ENCODE data around the gene THAP8.
"Not testable (repeated sequence)": the region's sequence is repeated elsewhere in the genome, so short reads cannot be mapped to it uniquely, and the experiment has no call there.

The THAP8 gene

DNA sequence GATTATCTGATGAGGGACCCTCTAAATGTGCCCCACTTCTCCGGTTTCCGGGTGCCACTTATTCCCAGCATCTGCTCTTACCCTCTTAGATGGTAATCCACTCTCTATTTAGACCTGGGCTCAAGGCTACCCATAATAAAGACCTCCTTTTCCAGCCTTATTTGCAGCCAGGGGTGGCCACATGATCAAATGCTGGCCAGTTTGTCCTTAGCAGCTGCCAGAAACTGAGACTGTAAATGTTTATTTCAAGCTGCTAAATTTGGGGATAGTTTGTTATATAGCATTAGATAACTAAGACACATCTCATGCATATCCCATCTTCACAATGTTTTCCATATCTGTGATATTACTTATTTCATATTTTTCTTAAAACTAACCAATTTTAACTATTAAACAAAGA lies 10.1 kb downstream of the THAP8 start:
- Histone ChIP-seq H3K9me3 (ENCODE audit: insufficient read depth, low read depth, low read length) (no peaks in the 10 kb centered on the region), H3K36me3 (ENCODE audit: insufficient read depth, low read depth, low read length) (peaks cover 3% of the 10 kb centered on the region; the same call in 1 of the 2 replicates), H3K9ac (ENCODE audit: low read depth, low read length) (no peak overlapping the region), H3K27me3 (ENCODE audit: insufficient read depth, low read length) (no peaks in the 10 kb centered on the region), H3K4me3 (ENCODE audit: low read length) (no peak overlapping the region), H3K4me1 (ENCODE audit: insufficient read depth, low read length) (peaks cover 2% of the 10 kb centered on the region; the same call in 1 of the 2 replicates), H3K27ac (ENCODE audit: low read length) (no peak overlapping the region)

GRCh38 chr19:36041831-36042230 lies 12.3 kb downstream of the THAP8 start:
- Histone ChIP-seq H3K4me3 (ENCODE audit: low read length) (no peak overlapping the region), H3K4me1 (ENCODE audit: insufficient read depth, low read length) (peaks cover 2% of the 10 kb centered on the region; the same call in 1 of the 2 replicates), H3K27me3 (ENCODE audit: insufficient read depth, low read length) (no peaks in the 10 kb centered on the region), H3K9ac (ENCODE audit: low read depth, low read length) (no peak overlapping the region), H3K27ac (ENCODE audit: low read length) (no peak overlapping the region), H3K9me3 (ENCODE audit: insufficient read depth, low read depth, low read length) (no peaks in the 10 kb centered on the region), H3K36me3 (ENCODE audit: insufficient read depth, low read depth, low read length) (peaks cover 3% of the 10 kb centered on the region; the same call in 1 of the 2 replicates)

- H3K4me3 ChIP-seq (ENCODE audit: low read length); H3K27me3 ChIP-seq (ENCODE audit: insufficient read depth, low read length); H3K9ac ChIP-seq (ENCODE audit: low read depth, low read length); H3K27ac ChIP-seq (ENCODE audit: low read length); H3K9me3 ChIP-seq (ENCODE audit: insufficient read depth, low read depth, low read length); H3K36me3 ChIP-seq (ENCODE audit: insufficient read depth, low read depth, low read length); H3K4me1 ChIP-seq (ENCODE audit: insufficient read depth, low read length): not testable (repeated sequence)
These were observed 13.0 kb downstream of the THAP8 start for GRCh38 chr19:36041092-36041491.

DNA sequence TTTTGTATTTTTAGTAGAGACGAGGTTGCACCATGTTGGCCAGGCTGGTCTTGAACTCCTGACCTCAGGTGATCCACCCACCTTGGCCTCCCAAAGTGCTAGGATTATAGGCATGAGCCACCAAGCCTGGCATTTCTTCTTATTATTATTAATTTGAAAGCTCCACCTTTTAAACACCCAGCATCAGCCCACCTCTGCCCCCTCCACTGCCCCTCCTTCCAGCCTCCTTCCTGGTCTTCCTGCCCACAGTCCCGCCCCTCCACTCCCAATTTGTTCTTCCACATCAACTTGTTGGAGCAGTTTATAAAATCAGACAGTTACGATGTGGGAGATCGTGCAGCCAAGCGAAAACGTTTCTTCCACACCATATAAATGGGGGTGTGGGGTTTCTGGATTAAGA lies 13.6 kb downstream of the THAP8 start:
- Histone ChIP-seq H3K4me3 (ENCODE audit: low read length) (no peak overlapping the region), H3K9ac (ENCODE audit: low read depth, low read length) (no peak overlapping the region), H3K4me1 (ENCODE audit: insufficient read depth, low read length) (peaks cover 2% of the 10 kb centered on the region; the same call in 1 of the 2 replicates), H3K27ac (ENCODE audit: low read length) (no peak overlapping the region), H3K9me3 (ENCODE audit: insufficient read depth, low read depth, low read length) (no peaks in the 10 kb centered on the region), H3K36me3 (ENCODE audit: insufficient read depth, low read depth, low read length) (peaks cover 3% of the 10 kb centered on the region; the same call in 1 of the 2 replicates), H3K27me3 (ENCODE audit: insufficient read depth, low read length) (no peaks in the 10 kb centered on the region)

DNA sequence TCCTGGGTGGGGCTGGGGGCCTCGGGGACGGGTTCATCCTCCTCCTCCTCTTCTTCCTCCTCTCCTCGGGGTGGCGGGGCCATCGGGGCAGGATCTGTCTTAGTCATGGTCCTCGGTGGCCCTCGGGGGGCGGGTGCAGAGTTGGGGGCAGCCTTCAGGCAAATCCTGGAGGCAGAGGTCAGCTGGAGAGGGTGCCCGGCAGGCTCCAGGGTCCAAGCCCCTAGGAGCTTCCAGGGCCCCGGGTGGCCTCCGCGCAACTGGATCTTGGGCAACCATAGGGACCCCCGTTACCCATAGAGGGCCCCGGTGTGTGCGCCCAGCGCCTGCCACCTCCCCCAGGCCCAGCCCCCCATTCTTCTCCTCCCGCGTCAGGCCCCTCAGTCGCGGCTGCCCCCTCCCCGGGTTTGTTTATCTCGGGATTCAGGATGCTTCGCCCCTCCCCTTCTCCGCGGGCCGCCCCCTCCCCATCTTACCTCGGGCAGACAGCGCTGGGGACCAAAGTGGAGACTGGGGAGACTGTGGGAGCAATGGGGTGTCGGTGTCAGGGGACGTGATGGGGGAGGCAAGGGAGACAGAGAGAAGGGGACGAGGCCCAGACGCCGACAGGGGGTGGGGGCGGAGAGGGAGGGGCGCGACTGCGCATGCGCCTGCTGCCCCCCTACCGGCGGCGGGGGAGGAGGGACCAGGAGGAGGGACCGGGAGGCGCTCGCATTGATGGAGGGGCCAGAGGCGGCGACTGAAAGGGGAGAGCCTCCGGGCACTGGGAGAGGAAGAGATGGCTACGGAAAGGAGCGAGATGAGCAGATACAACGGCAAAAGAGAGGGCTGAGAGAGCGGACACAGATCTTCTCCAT lies 21.6 kb downstream of the THAP8 start, which contains the start of gene CLIP3:
Gene CLIP3, minus strand, starts transcription at position 623 of the 854 bp plus-strand sequence. Its CDS starts 516 bp downstream, at position 107.
- Histone ChIP-seq H3K36me3 (ENCODE audit: insufficient read depth, low read depth, low read length) (0 out of 2 replicates have a peak, but pooled peaks cover under 1% of the 10 kb centered on the region), H3K4me3 (ENCODE audit: low read length) (peak within 1 kb of the TSS; percentile 84), H3K27me3 (ENCODE audit: insufficient read depth, low read length) (peaks cover 5% of the 10 kb centered on the region; the same call in 1 of the 2 replicates), H3K4me1 (ENCODE audit: insufficient read depth, low read length) (no peaks in the 10 kb centered on the region), H3K9ac (ENCODE audit: low read depth, low read length) (peak within 1 kb of the TSS; percentile 69; the same call in 1 of the 2 replicates), H3K27ac (ENCODE audit: low read length) (no peak within 1 kb of the TSS), H3K9me3 (ENCODE audit: insufficient read depth, low read depth, low read length) (no peaks in the 10 kb centered on the region)

GRCh38 chr19:36031308-36031707 lies 22.8 kb downstream of the THAP8 start:
- H3K4me3 ChIP-seq (ENCODE audit: low read length): no peak overlapping the region

DNA sequence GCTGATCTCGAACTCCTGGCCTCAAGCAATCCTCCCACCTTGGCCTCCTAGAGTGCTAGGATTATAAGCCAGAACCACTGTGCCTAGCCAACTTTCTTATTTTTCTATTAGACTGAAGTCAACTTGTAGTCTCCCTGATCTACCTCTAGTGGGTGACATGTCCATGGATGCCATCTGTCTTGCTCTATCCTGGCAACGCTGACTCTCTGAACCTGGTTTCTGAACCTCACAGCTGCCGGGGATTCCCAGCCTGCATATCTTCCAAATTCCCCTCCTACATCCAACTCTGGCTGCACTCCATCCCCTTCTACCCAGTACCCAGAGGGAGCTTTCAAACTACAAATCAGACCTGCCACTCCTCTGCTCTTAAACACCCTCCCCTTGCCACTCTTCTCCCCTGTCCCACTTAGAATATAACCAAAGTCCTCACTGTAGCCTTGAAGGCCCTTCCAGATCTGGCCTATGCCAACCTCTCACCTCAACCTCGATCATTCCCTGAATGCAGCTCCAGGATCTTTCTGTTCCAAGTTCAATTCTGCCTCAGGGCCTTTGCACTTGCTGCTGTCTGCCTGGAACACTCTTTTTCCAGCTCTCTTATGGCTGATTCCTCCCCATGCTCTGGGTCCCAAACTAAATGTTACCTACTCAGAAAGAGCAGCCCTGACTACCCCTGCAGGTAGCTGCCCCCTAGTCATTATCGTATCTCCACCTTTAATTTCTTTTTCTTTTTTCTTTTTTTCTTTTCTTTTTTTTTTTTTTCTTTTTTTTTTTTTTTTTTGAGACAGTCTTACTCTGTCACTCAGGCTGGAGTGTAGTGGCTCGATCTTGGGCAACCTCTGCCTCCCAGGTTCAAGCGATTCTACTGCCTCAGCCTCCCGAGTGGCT lies 23.6 kb downstream of the THAP8 start:
- Histone ChIP-seq H3K27me3 (ENCODE audit: insufficient read depth, low read length) (peaks cover 5% of the 10 kb centered on the region; the same call in 1 of the 2 replicates), H3K9ac (ENCODE audit: low read depth, low read length) (no peak overlapping the region), H3K4me3 (ENCODE audit: low read length) (no peak overlapping the region), H3K36me3 (ENCODE audit: insufficient read depth, low read depth, low read length) (0 out of 2 replicates have a peak, but pooled peaks cover 4% of the 10 kb centered on the region), H3K27ac (ENCODE audit: low read length) (no peak overlapping the region), H3K9me3 (ENCODE audit: insufficient read depth, low read depth, low read length) (no peaks in the 10 kb centered on the region), H3K4me1 (ENCODE audit: insufficient read depth, low read length) (no peaks in the 10 kb centered on the region)

More at GRCh38 chr19:36031308-36031707, 22.8 kb downstream of the THAP8 start:
- no peak overlapping the region for H3K9ac ChIP-seq (ENCODE audit: low read depth, low read length)
- H3K9me3 ChIP-seq (ENCODE audit: insufficient read depth, low read depth, low read length): no peaks in the 10 kb centered on the region
- peaks cover 5% of the 10 kb centered on the region; the same call in 1 of the 2 replicates for H3K27me3 ChIP-seq (ENCODE audit: insufficient read depth, low read length)
- no peak overlapping the region for H3K27ac ChIP-seq (ENCODE audit: low read length)
- no peaks in the 10 kb centered on the region for H3K4me1 ChIP-seq (ENCODE audit: insufficient read depth, low read length)
- 0 out of 2 replicates have a peak, but pooled peaks cover 4% of the 10 kb centered on the region for H3K36me3 ChIP-seq (ENCODE audit: insufficient read depth, low read depth, low read length)

- Histone ChIP-seq H3K27ac (ENCODE audit: low read length) (no peak overlapping the region), H3K9ac (ENCODE audit: low read depth, low read length) (no peak overlapping the region), H3K4me1 (ENCODE audit: insufficient read depth, low read length) (no peaks in the 10 kb centered on the region), H3K4me3 (ENCODE audit: low read length) (no peak overlapping the region), H3K9me3 (ENCODE audit: insufficient read depth, low read depth, low read length) (no peaks in the 10 kb centered on the region), H3K27me3 (ENCODE audit: insufficient read depth, low read length) (no peaks in the 10 kb centered on the region; the same call in 1 of the 2 replicates), H3K36me3 (ENCODE audit: insufficient read depth, low read depth, low read length) (peaks cover 14% of the 10 kb centered on the region)
These were observed 25.6 kb downstream of the THAP8 start for GRCh38 chr19:36028313-36029041.

GRCh38 chr19:36027696-36028095 lies 26.4 kb downstream of the THAP8 start:
- Histone ChIP-seq H3K27ac (ENCODE audit: low read length) (no peak overlapping the region), H3K9ac (ENCODE audit: low read depth, low read length) (no peak overlapping the region), H3K27me3 (ENCODE audit: insufficient read depth, low read length) (no peaks in the 10 kb centered on the region), H3K9me3 (ENCODE audit: insufficient read depth, low read depth, low read length) (no peaks in the 10 kb centered on the region), H3K4me1 (ENCODE audit: insufficient read depth, low read length) (no peaks in the 10 kb centered on the region), H3K4me3 (ENCODE audit: low read length) (no peak overlapping the region), H3K36me3 (ENCODE audit: insufficient read depth, low read depth, low read length) (peaks cover 18% of the 10 kb centered on the region)

GRCh38 chr19:36026091-36026876 lies 27.8 kb downstream of the THAP8 start:
- peaks cover 25% of the 10 kb centered on the region for H3K36me3 ChIP-seq (ENCODE audit: insufficient read depth, low read depth, low read length)
- H3K9me3 ChIP-seq (ENCODE audit: insufficient read depth, low read depth, low read length): no peaks in the 10 kb centered on the region
- H3K4me1 ChIP-seq (ENCODE audit: insufficient read depth, low read length): no peaks in the 10 kb centered on the region
- no peak overlapping the region for H3K27ac ChIP-seq (ENCODE audit: low read length)
- no peak overlapping the region for H3K4me3 ChIP-seq (ENCODE audit: low read length)
- no peak overlapping the region for H3K9ac ChIP-seq (ENCODE audit: low read depth, low read length)
- no peaks in the 10 kb centered on the region for H3K27me3 ChIP-seq (ENCODE audit: insufficient read depth, low read length)
